ENCODE measurements around the gene ZNF592.

DNA sequence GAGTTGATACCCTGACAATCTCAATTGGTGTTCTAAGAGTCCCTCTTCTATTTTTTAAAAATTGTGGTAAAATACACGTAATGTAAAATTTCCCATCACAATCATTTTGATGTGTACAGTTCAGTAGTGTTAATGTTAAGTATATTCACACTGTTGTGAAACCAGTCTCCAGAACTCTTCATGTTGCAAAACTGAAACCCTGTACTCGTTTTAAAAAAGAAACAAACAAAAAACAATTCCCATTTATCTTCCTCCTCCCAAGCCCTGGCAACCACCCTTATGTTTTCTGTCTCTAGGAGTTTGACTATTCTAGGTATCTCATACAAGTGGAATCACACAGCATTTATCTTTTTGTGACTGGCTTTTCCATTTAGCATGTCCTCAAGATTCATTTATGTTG, 40.1 kb downstream of the ZNF592 start:
- no peak for TF ChIP-seq SIN3A (IDR thresholded peaks at IDR 0.05; ENCODE audit: borderline replicate concordance, low read depth, low read length)
- TF ChIP-seq, protein P1, sequence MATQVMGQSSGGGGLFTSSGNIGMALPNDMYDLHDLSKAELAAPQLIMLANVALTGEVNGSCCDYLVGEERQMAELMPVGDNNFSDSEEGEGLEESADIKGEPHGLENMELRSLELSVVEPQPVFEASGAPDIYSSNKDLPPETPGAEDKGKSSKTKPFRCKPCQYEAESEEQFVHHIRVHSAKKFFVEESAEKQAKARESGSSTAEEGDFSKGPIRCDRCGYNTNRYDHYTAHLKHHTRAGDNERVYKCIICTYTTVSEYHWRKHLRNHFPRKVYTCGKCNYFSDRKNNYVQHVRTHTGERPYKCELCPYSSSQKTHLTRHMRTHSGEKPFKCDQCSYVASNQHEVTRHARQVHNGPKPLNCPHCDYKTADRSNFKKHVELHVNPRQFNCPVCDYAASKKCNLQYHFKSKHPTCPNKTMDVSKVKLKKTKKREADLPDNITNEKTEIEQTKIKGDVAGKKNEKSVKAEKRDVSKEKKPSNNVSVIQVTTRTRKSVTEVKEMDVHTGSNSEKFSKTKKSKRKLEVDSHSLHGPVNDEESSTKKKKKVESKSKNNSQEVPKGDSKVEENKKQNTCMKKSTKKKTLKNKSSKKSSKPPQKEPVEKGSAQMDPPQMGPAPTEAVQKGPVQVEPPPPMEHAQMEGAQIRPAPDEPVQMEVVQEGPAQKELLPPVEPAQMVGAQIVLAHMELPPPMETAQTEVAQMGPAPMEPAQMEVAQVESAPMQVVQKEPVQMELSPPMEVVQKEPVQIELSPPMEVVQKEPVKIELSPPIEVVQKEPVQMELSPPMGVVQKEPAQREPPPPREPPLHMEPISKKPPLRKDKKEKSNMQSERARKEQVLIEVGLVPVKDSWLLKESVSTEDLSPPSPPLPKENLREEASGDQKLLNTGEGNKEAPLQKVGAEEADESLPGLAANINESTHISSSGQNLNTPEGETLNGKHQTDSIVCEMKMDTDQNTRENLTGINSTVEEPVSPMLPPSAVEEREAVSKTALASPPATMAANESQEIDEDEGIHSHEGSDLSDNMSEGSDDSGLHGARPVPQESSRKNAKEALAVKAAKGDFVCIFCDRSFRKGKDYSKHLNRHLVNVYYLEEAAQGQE (IDR thresholded peaks at IDR 0.05; ENCODE audit: borderline replicate concordance in 1 of 2, low read depth in 1 of 2, low read length in 2 of 2) = no peak
- TF ChIP-seq POLR2AphosphoS5 (IDR thresholded peaks at IDR 0.05; ENCODE audit: low read depth, low read length) = no peak
